GM12892 (cell line): ENCODE measurements around the gene PACSIN1.

Experiments
- POLR2A ChIP-seq: IDR thresholded peaks from 2 replicates; pipeline ENCODE4 v1.6.1; 2011; ENCODE audit warnings: low read depth, low read length, control low read depth
- POLR2AphosphoS5 ChIP-seq: IDR thresholded peaks from 2 replicates; pipeline ENCODE4 v1.6.1; 2011; ENCODE audit warnings: low read depth, low read length, control low read depth
- TAF1 ChIP-seq: IDR thresholded peaks from 2 replicates; pipeline ENCODE4 v1.6.1; 2011; ENCODE audit warnings: low read depth, mild to moderate bottlenecking, control low read depth, low read length, borderline replicate concordance

GRCh38 chr6:34556031-34556471 lies 90.2 kb downstream of the PACSIN1 start, which contains the start of gene SPDEF:
- TF ChIP-seq POLR2AphosphoS5, result no peak
- TF ChIP-seq TAF1, result no peak
- no peak for TF ChIP-seq POLR2A
